GM19468 (cell line): ENCODE measurements around the gene FST.

Experiments used
- ATAC-seq: cut with Tn5 transposase; IDR thresholded peaks from one replicate; pipeline ENCODE4 v1.9.1; 2021; ENCODE audit warnings: mild to moderate bottlenecking, moderate library complexity, moderate number of reproducible peaks; ENCODE audit not compliant: unreplicated experiment; ENCODE audit errors: extremely low read depth

Gene FST

GRCh38 chr5:53507013-53507412, 26.6 kb downstream of the FST start:
- no peak for ATAC-seq

- no peak for ATAC-seq
These were observed 27.7 kb downstream of the FST start for GRCh38 chr5:53508125-53508524.

DNA sequence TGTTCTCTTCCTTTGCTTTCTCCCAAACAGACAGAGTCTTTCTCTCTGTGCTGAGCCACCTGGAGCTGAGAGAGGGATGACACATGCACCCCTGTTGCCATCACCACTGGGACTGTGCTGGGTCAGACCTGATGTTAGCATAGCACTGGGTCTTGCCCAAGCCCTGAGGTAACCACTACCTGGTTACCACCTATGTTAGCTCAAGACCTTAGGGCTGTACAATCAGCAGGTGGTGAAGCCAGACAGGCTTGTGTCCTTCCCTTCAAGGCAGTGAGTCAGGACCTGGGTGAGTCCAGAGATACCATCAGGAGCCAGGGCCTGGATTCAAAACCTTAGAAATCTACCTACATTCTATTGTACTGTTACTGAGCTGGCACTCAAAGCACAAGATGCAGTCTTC, 32.1 kb downstream of the FST start:
- ATAC-seq: no peak

DNA sequence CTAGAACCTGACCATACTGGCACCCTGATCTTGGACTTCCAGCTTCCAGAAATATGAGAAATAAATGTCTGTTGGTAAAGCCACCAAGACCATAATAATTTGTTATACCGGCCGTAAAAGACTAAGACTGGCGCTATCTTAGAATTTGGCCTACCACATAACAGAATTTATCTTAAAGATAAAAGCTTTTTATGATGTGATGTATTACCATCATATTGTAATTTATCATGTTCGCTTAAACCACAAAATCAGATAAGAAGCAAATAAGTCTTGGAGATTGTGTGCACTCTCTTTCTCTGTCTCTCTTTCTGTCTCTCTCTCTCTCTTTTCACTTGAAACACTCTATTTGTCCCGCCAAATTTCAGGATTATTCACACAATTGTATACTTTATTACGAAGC, 35.6 kb downstream of the FST start:
- no peak for ATAC-seq

DNA sequence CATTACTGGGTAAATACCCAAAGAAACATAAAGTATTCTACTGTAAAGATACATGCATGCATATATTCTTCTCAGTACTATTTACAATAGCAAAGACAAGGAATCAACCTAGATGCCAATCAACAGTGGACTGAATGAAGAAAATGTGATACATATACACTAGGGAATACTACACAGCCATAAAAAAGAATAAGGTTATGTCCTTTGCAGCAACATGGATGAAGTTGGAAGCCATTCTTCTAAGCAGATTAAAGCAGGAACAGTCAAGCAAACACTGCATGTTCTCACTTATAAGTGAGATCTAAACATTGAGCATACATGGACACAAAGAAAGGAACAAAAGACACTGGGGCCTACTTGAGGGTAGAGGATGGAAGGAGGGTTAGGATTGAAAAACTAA, 40.4 kb downstream of the FST start:
- ATAC-seq: no peak
